HEK293T (cell line): ENCODE measurements around the gene FAM9B.

Experiments used
- ARNT ChIP-seq: fragments of 450-650 bp; IDR thresholded peaks from 2 replicates; pipeline ENCODE4 v1.6.1; 2017; ENCODE audit warnings: mild to moderate bottlenecking
- BHLHE40 ChIP-seq: fragments of 450-650 bp; IDR thresholded peaks from 2 replicates; pipeline ENCODE4 v1.6.1; 2016; ENCODE audit warnings: mild to moderate bottlenecking, moderate library complexity, borderline replicate concordance
- CTBP1 ChIP-seq: fragments of 450-650 bp; IDR thresholded peaks from 2 replicates; pipeline ENCODE4 v1.6.1; 2016; ENCODE audit warnings: borderline replicate concordance
- FOXA1 ChIP-seq: fragments of 450-650 bp; IDR thresholded peaks from 2 replicates; pipeline ENCODE4 v1.6.1; 2016; ENCODE audit warnings: mild to moderate bottlenecking
- FOXK2 ChIP-seq: fragments of 450-650 bp; IDR thresholded peaks from 2 replicates; pipeline ENCODE4 v1.6.1; 2016; ENCODE audit warnings: mild to moderate bottlenecking

DNA sequence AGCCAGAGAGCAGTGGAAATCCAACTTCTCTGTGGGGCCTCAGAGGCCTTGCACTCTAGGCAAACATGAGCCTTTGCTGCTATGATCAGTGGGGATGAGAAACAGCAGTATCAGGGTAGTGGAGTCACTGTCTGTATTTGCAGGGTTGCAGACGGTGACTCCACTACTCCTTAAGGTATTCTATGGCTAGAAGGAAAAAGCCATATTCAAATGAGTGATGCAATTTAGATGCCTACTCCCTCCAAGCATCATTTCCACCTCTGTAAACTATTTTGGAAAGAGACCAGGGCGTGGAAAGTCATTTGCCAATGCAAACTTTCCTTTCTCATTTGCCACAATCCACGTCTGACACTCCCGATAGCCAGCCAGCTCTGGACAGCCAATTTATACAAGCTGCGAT lies 35.6 kb upstream of the FAM9B start:
- TF ChIP-seq ARNT (no peak), FOXK2 (no peak), CTBP1 (no peak), BHLHE40 (no peak), FOXA1 (no peak)
